GM18870 (cell line): ENCODE data around the gene MATN3.
A peak's percentile ranks its signal among the peaks of the same experiment; 100 is the strongest.
"Not testable (repeated sequence)": the region's sequence is repeated elsewhere in the genome, so short reads cannot be mapped to it uniquely, and the experiment has no call there.

Source experiments
- ATAC-seq: cut with Tn5 transposase; IDR thresholded peaks from one replicate; pipeline ENCODE4 v1.9.1; 2021; ENCODE audit warnings: moderate library complexity; ENCODE audit not compliant: unreplicated experiment

MATN3 gene

GRCh38 chr2:20012282-20013125, at the start of gene MATN3:
Gene MATN3 (minus strand): TSS chr2:20012668. CDS start chr2:20012631, 37 bp downstream.
- no peak for ATAC-seq

GRCh38 chr2:20061940-20062339, 49.5 kb upstream of the MATN3 start:
- ATAC-seq, result no peak

GRCh38 chr2:20061476-20061875, 49.0 kb upstream of the MATN3 start:
- ATAC-seq, result no peak

GRCh38 chr2:20060106-20060505, 47.6 kb upstream of the MATN3 start:
- ATAC-seq, result no peak

- ATAC-seq, result no peak
Observed at GRCh38 chr2:20057268-20057667, 44.8 kb upstream of the MATN3 start.

- ATAC-seq, result no peak
Observed at GRCh38 chr2:20054931-20055330, 42.5 kb upstream of the MATN3 start.

- ATAC-seq, result no peak
Observed at GRCh38 chr2:20054119-20054518, 41.7 kb upstream of the MATN3 start.

- ATAC-seq, result no peak
Observed at GRCh38 chr2:20052861-20053281, 40.4 kb upstream of the MATN3 start.

GRCh38 chr2:20052229-20052851, 39.9 kb upstream of the MATN3 start:
- ATAC-seq, result no peak

GRCh38 chr2:20051532-20052228, 39.2 kb upstream of the MATN3 start, which contains the start of gene LAPTM4A:
Gene LAPTM4A (minus strand): TSS chr2:20051628. CDS start chr2:20051520, 108 bp downstream.
- peak; percentile 95 for ATAC-seq

- ATAC-seq, result no peak
Observed at GRCh38 chr2:20050646-20051531, 38.4 kb upstream of the MATN3 start.

- peak; percentile 30 for ATAC-seq
Observed at GRCh38 chr2:20050104-20050645, 37.7 kb upstream of the MATN3 start.

- no peak for ATAC-seq
Observed at GRCh38 chr2:20049637-20050036, 37.2 kb upstream of the MATN3 start.

- no peak for ATAC-seq
Observed at GRCh38 chr2:20048488-20049448, 36.3 kb upstream of the MATN3 start.

GRCh38 chr2:20045712-20046292, 33.3 kb upstream of the MATN3 start:
- ATAC-seq, result not testable (repeated sequence)

GRCh38 chr2:20044778-20045177, 32.3 kb upstream of the MATN3 start:
- no peak for ATAC-seq

- ATAC-seq, result no peak
Observed at GRCh38 chr2:20042531-20042930, 30.1 kb upstream of the MATN3 start.

GRCh38 chr2:20040489-20041172, 28.2 kb upstream of the MATN3 start:
- no peak for ATAC-seq
